Activated CD4-positive, alpha-beta memory T cell treated with anti-CD3 and anti-CD28 coated beads for 36 hours (primary cell): Measurements from ENCODE around the gene CNTNAP5. TPM values are rescaled to one million over a fixed set of nuclear protein-coding genes. Genes with fewer than 3 reads are reported as not detected.

Experiments
- CTCF ChIA-PET: fragments of 350-600 bp; sonication (Branson Sonifier 250); formaldehyde crosslinking; loops from one replicate; lab custom pipeline; 2021; ENCODE audit warnings: antibody characterized with exemption, inconsistent platforms; lab: Charles Lee
- POLR2A ChIA-PET: fragments of 350-600 bp; sonication (Branson Sonifier 250); formaldehyde crosslinking; loops from one replicate; lab custom pipeline; 2021; ENCODE audit warnings: antibody characterized with exemption; lab: Charles Lee
- DNase-seq: peaks from one replicate; pipeline ENCODE4 v3.0.0-alpha.2; 2020
- H3K27ac Mint-ChIP-seq: one replicate; pipeline ENCODE4 v1.8.0; 2021; ENCODE audit warnings: mixed read lengths
- H3K27me3 Mint-ChIP-seq: one replicate; pipeline ENCODE4 v1.8.0; 2021; ENCODE audit warnings: mixed read lengths
- H3K36me3 Mint-ChIP-seq: one replicate; pipeline ENCODE4 v1.8.0; 2021; ENCODE audit warnings: mixed read lengths
- H3K4me1 Mint-ChIP-seq: one replicate; pipeline ENCODE4 v1.8.0; 2021; ENCODE audit warnings: low read depth, mixed read lengths
- H3K4me3 Mint-ChIP-seq: one replicate; pipeline ENCODE4 v1.8.0; 2021; ENCODE audit warnings: mild to moderate bottlenecking, mixed read lengths
- H3K9me3 Mint-ChIP-seq: one replicate; pipeline ENCODE4 v1.8.0; 2021; ENCODE audit warnings: mixed read lengths
- intact Hi-C: fragments of 100-400 bp; cut with micrococcal nuclease; formaldehyde crosslinking; loops from one replicate; pipeline ENCODE4 v1.15.1; 2023
- total RNA-seq, 2 experiments: library from RNA; stranded (reverse); gene quantifications; one replicate each; pipeline ENCODE4 v1.2.3, GENCODE V29; 2021

Gene CNTNAP5
- total RNA-seq, 2 experiments from 2014 or later = not detected

- CTCF ChIA-PET = no interaction called here
- no peak for DNase-seq
- Mint-ChIP-seq H3K27ac (no peak overlapping the region), H3K4me1 (no peaks in the 10 kb centered on the region), H3K27me3 (no peaks in the 10 kb centered on the region), H3K36me3 (no peaks in the 10 kb centered on the region), H3K4me3 (no peak overlapping the region), H3K9me3 (peaks cover 16% of the 10 kb centered on the region)
- POLR2A ChIA-PET = no interaction called here
- intact Hi-C loops = no loop called here
These were observed 106.2 kb downstream of the CNTNAP5 start for GRCh38 chr2:124131276-124131675.

DNA sequence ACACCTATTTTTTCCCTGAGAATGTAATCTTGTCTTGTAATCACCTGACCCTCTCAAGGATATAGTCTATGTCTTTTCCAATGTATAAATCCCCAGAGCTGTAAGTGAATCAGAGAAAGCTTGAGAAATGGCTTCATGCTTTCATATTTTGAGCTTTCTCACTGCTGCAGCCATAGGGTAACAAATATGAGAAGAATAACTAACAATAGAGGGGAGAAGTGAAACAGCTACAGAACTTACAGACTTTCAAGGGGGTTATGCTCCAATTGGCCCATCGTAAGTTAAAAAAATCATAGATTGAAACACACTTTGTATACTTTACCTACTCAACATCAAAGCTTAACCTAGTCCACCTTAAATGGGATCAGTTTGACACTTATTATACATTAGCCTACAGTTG is 111.0 kb downstream of the CNTNAP5 start:
- no peaks in the 10 kb centered on the region for H3K4me1 Mint-ChIP-seq
- DNase-seq = no peak
- POLR2A ChIA-PET = no interaction called here

DNA sequence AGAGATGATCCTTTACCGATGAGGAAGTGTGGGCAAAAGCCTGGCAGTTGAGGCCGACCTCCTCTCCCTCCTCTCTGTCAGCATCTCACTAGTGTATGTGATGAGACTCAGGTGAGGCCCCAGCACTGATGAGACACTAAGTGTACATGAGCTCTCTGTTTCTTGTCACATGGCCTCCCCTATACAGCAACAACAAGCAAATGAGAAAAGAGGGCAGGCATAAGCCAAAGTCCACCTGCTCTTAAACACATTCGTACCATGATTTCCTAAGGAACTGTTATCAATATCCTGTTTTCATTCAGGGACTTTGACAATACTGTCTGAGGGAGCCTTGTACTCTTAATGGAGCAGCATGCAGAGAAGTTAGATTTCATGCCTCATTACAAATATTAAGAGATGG is 113.0 kb downstream of the CNTNAP5 start:
- Mint-ChIP-seq H3K27ac (no peak overlapping the region), H3K4me1 (no peaks in the 10 kb centered on the region), H3K36me3 (no peaks in the 10 kb centered on the region), H3K27me3 (no peaks in the 10 kb centered on the region), H3K4me3 (no peak overlapping the region), H3K9me3 (peaks cover 5% of the 10 kb centered on the region)
- ChIA-PET POLR2A (no interaction called here), CTCF (no interaction called here)
- intact Hi-C loops = no loop called here
- DNase-seq = no peak

More for the DNA sequence above, 111.0 kb downstream of the CNTNAP5 start:
- intact Hi-C loops = no loop called here
- CTCF ChIA-PET = no interaction called here
- Mint-ChIP-seq H3K27me3 (no peaks in the 10 kb centered on the region), H3K36me3 (no peaks in the 10 kb centered on the region), H3K9me3 (peaks cover 5% of the 10 kb centered on the region), H3K4me3 (no peak overlapping the region), H3K27ac (no peak overlapping the region)

- no peak for DNase-seq
- H3K9me3 Mint-ChIP-seq = peaks cover 7% of the 10 kb centered on the region
- H3K27me3 Mint-ChIP-seq = no peaks in the 10 kb centered on the region
- H3K4me3 Mint-ChIP-seq = no peak overlapping the region
- ChIA-PET POLR2A (no interaction called here), CTCF (no interaction called here)
- no peaks in the 10 kb centered on the region for H3K36me3 Mint-ChIP-seq
- intact Hi-C loops = no loop called here
- no peaks in the 10 kb centered on the region for H3K4me1 Mint-ChIP-seq
- H3K27ac Mint-ChIP-seq = no peak overlapping the region
These were observed 120.9 kb downstream of the CNTNAP5 start for GRCh38 chr2:124145982-124146381.

DNA sequence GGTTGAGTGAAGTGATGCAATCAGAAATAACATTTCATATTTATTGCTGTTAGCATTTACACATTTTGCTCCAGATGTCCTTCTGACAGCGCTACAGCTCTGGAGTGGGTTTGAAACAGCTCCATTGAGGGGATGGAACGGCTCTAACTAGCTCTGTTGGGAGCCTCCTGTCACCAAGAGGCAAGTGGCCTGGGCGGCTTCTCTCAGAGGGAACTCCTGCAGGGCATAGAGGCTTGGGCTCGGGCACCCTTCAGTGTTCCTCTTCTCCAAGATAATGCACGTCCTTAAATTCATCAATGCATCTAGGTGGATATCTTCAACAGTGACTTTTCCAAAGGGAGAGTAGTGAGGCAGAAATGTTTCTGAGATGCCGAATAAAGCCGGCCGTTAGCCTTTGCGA is 122.5 kb downstream of the CNTNAP5 start:
- intact Hi-C loops = no loop called here
- Mint-ChIP-seq H3K9me3 (peaks cover 9% of the 10 kb centered on the region), H3K4me1 (no peaks in the 10 kb centered on the region), H3K4me3 (no peak overlapping the region), H3K27me3 (no peaks in the 10 kb centered on the region), H3K27ac (no peak overlapping the region), H3K36me3 (no peaks in the 10 kb centered on the region)
- DNase-seq = no peak
- ChIA-PET POLR2A (no interaction called here), CTCF (no interaction called here)

GRCh38 chr2:124149571-124149970 is 124.5 kb downstream of the CNTNAP5 start:
- DNase-seq = no peak
- no peaks in the 10 kb centered on the region for H3K4me1 Mint-ChIP-seq
- H3K4me3 Mint-ChIP-seq = no peak overlapping the region
- intact Hi-C loops = no loop called here
- ChIA-PET POLR2A (no interaction called here), CTCF (no interaction called here)
- H3K9me3 Mint-ChIP-seq = peaks cover 11% of the 10 kb centered on the region
- H3K27me3 Mint-ChIP-seq = no peaks in the 10 kb centered on the region
- no peak overlapping the region for H3K27ac Mint-ChIP-seq
- H3K36me3 Mint-ChIP-seq = no peaks in the 10 kb centered on the region

DNA sequence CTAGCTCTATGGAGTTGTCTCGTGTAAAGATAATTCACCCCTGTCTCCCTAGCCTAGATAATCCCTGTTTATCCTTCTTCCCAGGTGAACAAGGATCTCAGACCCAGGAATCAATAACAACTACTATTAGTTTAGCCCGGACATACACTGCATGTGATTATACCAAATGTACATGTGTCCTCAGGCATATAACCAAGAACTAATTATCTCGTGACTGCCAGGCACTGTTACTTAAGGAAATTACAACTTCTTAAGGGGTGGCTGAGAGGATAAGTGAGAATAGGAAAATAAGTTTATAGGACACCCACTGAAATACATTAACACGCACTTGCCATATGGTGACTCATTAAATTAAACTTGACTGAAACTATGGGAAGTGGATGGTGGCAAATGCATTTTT is 126.6 kb downstream of the CNTNAP5 start:
- intact Hi-C loops = no loop called here
- Mint-ChIP-seq H3K27me3 (no peaks in the 10 kb centered on the region), H3K27ac (no peak overlapping the region), H3K4me3 (no peak overlapping the region), H3K36me3 (no peaks in the 10 kb centered on the region), H3K4me1 (no peaks in the 10 kb centered on the region), H3K9me3 (peaks cover 11% of the 10 kb centered on the region)
- CTCF ChIA-PET = no interaction called here
- DNase-seq = no peak
- POLR2A ChIA-PET = no interaction called here

DNA sequence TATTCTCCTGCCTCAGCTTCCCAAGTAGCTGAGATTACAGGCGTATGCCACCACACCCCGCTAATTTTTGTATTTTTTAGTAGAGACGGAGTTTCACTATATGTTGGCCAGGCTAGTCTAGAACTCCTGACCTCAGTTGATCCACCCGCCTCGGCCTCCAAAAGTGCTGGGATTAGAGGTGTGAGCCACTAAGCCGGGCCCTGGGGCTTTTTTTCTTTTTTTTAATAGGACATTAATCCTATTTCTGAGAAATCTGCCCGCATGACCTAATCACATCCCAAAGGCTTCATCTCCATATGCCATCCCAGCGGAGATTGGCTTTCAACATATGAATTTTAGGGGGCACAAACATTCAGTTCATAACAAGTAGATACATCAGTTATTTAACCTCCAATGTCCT is 128.6 kb downstream of the CNTNAP5 start:
- CTCF ChIA-PET = no interaction called here
- Mint-ChIP-seq H3K4me3 (no peak overlapping the region), H3K4me1 (no peaks in the 10 kb centered on the region), H3K27me3 (no peaks in the 10 kb centered on the region), H3K9me3 (peaks cover 13% of the 10 kb centered on the region), H3K36me3 (no peaks in the 10 kb centered on the region), H3K27ac (no peak overlapping the region)
- intact Hi-C loops = no loop called here
- POLR2A ChIA-PET = no interaction called here
- no peak for DNase-seq

- Mint-ChIP-seq H3K27me3 (no peaks in the 10 kb centered on the region), H3K9me3 (peaks cover 10% of the 10 kb centered on the region), H3K36me3 (no peaks in the 10 kb centered on the region), H3K4me3 (no peak overlapping the region), H3K27ac (no peak overlapping the region), H3K4me1 (no peaks in the 10 kb centered on the region)
- ChIA-PET POLR2A (no interaction called here), CTCF (no interaction called here)
- intact Hi-C loops = no loop called here
- DNase-seq = no peak
These were observed 134.1 kb downstream of the CNTNAP5 start for GRCh38 chr2:124159166-124159565.

- DNase-seq = no peak
- peaks cover 10% of the 10 kb centered on the region for H3K9me3 Mint-ChIP-seq
- POLR2A ChIA-PET = no interaction called here
- H3K27ac Mint-ChIP-seq = no peak overlapping the region
- intact Hi-C loops = no loop called here
- CTCF ChIA-PET = no interaction called here
- H3K36me3 Mint-ChIP-seq = no peaks in the 10 kb centered on the region
- no peaks in the 10 kb centered on the region for H3K4me1 Mint-ChIP-seq
- H3K27me3 Mint-ChIP-seq = no peaks in the 10 kb centered on the region
- no peak overlapping the region for H3K4me3 Mint-ChIP-seq
These were observed 136.5 kb downstream of the CNTNAP5 start for GRCh38 chr2:124161542-124161941.

- Mint-ChIP-seq H3K27ac (no peak overlapping the region), H3K4me3 (no peak overlapping the region), H3K36me3 (no peaks in the 10 kb centered on the region), H3K9me3 (peaks cover 10% of the 10 kb centered on the region), H3K4me1 (no peaks in the 10 kb centered on the region), H3K27me3 (no peaks in the 10 kb centered on the region)
- POLR2A ChIA-PET = no interaction called here
- intact Hi-C loops = no loop called here
- CTCF ChIA-PET = no interaction called here
- DNase-seq = no peak
These were observed 137.2 kb downstream of the CNTNAP5 start for GRCh38 chr2:124162256-124162655.

DNA sequence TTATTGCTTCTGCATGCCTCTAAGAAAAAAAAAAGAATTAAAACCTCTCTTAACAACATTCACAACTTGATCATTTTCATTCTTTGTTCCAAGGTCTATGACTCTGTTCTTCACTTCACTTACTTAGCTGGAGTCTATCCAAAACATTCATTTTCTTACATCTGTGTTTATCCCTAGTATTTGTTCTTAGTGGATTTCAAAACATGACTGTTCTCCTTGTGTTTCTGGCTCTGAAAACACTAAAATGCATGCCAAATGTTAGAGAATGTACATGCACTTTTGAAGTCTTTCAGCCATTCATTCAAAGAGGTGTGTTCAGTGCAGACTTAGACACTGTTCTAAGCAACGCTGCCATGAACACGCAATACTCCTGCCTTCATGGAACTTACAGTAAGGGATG is 138.8 kb downstream of the CNTNAP5 start:
- DNase-seq = no peak
- POLR2A ChIA-PET = no interaction called here
- H3K9me3 Mint-ChIP-seq = peaks cover 8% of the 10 kb centered on the region
- H3K36me3 Mint-ChIP-seq = no peaks in the 10 kb centered on the region
- H3K27me3 Mint-ChIP-seq = no peaks in the 10 kb centered on the region
- no peak overlapping the region for H3K27ac Mint-ChIP-seq
- intact Hi-C loops = no loop called here
- no peak overlapping the region for H3K4me3 Mint-ChIP-seq
- CTCF ChIA-PET = no interaction called here
- no peaks in the 10 kb centered on the region for H3K4me1 Mint-ChIP-seq

DNA sequence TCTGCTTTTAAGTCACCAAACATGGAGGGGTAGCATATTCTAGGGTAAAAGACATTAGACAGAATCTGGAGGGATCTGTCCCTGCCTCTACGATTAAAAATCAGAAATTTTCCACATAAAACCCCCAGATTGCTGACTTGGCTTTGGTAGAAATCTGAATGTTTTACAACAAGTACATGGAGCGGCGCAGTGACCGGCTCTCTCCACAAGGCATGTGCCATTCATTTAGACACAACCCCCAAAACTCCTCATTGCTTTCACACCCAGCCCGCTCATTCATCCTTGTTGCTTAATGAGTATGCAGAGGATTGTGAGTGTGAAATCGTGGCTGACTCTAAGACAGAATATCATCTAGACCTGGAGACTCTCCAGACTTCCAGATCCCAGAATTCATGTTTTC is 140.6 kb downstream of the CNTNAP5 start:
- Mint-ChIP-seq H3K36me3 (no peaks in the 10 kb centered on the region), H3K4me3 (no peak overlapping the region), H3K27ac (no peak overlapping the region), H3K27me3 (no peaks in the 10 kb centered on the region), H3K9me3 (peaks cover 11% of the 10 kb centered on the region), H3K4me1 (no peaks in the 10 kb centered on the region)
- ChIA-PET CTCF (no interaction called here), POLR2A (no interaction called here)
- DNase-seq = no peak
- intact Hi-C loops = no loop called here
